Body of pancreas (tissue), 4 donors: ENCODE measurements around the gene SAA2. TPM values are rescaled to one million over a fixed set of nuclear protein-coding genes. Genes with fewer than 3 reads are reported as not detected.
"Not testable (repeated sequence)": the region's sequence is repeated elsewhere in the genome, so short reads cannot be mapped to it uniquely, and the experiment has no call there.

Experiments used
- ATAC-seq: fragments of 150-250 bp; one replicate; pipeline ENCODE4 v1.9.1; 2016
- DNase-seq, 4 donors: peaks; one replicate each; pipeline ENCODE4 v3.0.0-alpha.2; 2019
- H3K27ac ChIP-seq, 4 donors: fragments of 200-600 bp; sonication (generic); 1 replicate in 3 of 4; 2 replicates in 1 of 4; pipeline versions ENCODE4 v1.5.1 to v1.6.1; 2016 to 2019; ENCODE audit warnings: mild to moderate bottlenecking in 1 of 4, mixed read lengths in 1 of 4, moderate library complexity in 1 of 4
- H3K27me3 ChIP-seq, 2 donors: fragments of 200-600 bp; sonication (generic); one replicate each; pipeline ENCODE4 v1.6.0; 2016; ENCODE audit warnings: mild to moderate bottlenecking in 1 of 2
- H3K36me3 ChIP-seq, 2 donors: fragments of 200-600 bp; sonication (generic); replicated peaks in 1 of 2; 2 replicates each; pipeline ENCODE4 v1.5.1; 2016; ENCODE audit warnings: low read depth in 2 of 2; ENCODE audit not compliant: insufficient read depth in 1 of 2
- H3K4me1 ChIP-seq: fragments of 200-600 bp; sonication (generic); one replicate; pipeline ENCODE4 v1.6.0; 2016
- H3K4me3 ChIP-seq, 2 donors: fragments of 200-600 bp; sonication (generic); 1 replicate in 1 of 2; 2 replicates in 1 of 2; pipeline ENCODE4 v1.5.1; 2016 to 2019
- H3K9me3 ChIP-seq, 3 donors: fragments of 200-600 bp; sonication (generic); 1 replicate in 2 of 3; 2 replicates in 1 of 3; pipeline ENCODE4 v1.5.1; 2016
- POLR2A ChIP-seq, 3 donors: fragments of 450-650 bp; IDR thresholded peaks; one replicate each; pipeline ENCODE4 v1.6.1; 2016; ENCODE audit warnings: antibody characterized with exemption in 3 of 3, mild to moderate bottlenecking in 2 of 3
- WGBS, 2 donors: methylation state at CpG; one replicate each; pipeline ENCODE4 v1.1.5; 2017; 5-methylcytosine and 5-hydroxymethylcytosine counted together
- intact Hi-C: fragments of 100-400 bp; cut with DNase I; formaldehyde crosslinking; loops from one replicate; pipeline ENCODE4 v1.15.1; 2023
- total RNA-seq, 2 donors: library from RNA; depleted of rRNA; stranded (reverse); fragments of >200 nt; gene quantifications; one replicate each; pipeline ENCODE4 v1.1.0, GENCODE V29; 2016
- TF ChIP-seq, protein P1 (sequence below), 7 experiments: fragments of 450-650 bp in 4 of 7; fragments of 200-600 bp in 3 of 7; sonication (generic) in 3 of 7; IDR thresholded peaks; one replicate each; pipeline ENCODE4 v1.5.1; 2016 to 2019; ENCODE audit warnings: antibody characterized with exemption in 7 of 7

SAA2 gene
- total RNA-seq, 2 donors from 2014 or later: 9.3 to 18.1 TPM

DNA sequence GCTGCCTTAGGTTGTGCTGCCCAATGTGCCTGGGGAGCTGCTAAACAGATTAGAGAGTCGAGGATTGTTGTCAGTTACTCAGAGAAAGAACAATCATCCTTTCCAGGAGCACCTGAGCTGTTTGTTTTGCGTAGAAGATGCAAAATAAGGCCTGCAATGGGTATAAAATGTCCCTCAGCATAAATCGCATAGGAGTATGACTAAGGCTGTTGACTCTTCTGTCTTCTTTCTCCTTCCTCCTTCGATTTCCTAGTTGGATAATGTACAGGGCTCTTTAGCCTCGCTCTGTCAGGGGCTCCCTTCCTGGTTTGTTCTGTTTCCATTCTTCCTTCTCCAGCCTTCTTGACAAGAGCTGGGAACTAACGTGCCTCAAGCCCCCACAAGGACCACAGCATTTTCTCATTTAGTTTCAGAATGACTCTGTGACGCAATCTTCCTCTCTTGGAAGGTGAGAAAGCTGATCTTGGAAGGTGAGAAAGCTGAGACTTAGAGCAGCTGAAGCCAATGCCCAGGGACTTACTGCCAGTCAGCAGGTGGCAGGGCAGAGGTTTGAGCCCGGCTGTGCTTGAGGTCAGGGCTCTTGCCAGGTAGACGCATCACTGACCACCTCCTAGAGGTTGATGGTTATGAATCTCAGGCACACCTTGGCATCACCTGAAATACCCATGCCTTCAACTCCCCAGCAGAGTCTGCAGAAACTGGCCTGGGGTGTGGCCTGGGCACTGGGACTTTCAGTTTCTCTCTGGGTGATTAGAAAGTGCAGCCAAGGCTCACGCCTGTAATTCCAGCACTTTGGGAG is 19.1 kb upstream of the SAA2 start:
- H3K27ac ChIP-seq, H3K27me3 ChIP-seq, H3K36me3 ChIP-seq, H3K4me3 ChIP-seq, DNase-seq, ATAC-seq, intact Hi-C loops, H3K9me3 ChIP-seq, H3K4me1 ChIP-seq: not testable (repeated sequence)
- 54 to 67% methylated on average over 6 to 9 of the region's 10 CpGs for WGBS, 2 donors

DNA sequence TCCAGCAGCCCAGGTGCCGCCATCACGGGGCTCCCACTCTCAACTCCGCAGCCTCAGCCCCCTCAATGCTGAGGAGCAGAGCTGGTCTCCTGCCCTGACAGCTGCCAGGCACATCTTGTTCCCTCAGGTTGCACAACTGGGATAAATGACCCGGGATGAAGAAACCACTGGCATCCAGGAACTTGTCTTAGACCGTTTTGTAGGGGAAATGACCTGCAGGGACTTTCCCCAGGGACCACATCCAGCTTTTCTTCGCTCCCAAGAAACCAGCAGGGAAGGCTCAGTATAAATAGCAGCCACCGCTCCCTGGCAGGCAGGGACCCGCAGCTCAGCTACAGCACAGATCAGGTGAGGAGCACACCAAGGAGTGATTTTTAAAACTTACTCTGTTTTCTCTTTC is 17.5 kb upstream of the SAA2 start, which contains the start of gene SAA1:
Gene SAA1 (plus strand): TSS at position 316 of the 400 bp plus-strand sequence. CDS start 624 bp downstream, outside the sequence.
- WGBS, 2 donors: 56 to 70% methylated on average over 7 to 8 of the region's 8 CpGs

DNA sequence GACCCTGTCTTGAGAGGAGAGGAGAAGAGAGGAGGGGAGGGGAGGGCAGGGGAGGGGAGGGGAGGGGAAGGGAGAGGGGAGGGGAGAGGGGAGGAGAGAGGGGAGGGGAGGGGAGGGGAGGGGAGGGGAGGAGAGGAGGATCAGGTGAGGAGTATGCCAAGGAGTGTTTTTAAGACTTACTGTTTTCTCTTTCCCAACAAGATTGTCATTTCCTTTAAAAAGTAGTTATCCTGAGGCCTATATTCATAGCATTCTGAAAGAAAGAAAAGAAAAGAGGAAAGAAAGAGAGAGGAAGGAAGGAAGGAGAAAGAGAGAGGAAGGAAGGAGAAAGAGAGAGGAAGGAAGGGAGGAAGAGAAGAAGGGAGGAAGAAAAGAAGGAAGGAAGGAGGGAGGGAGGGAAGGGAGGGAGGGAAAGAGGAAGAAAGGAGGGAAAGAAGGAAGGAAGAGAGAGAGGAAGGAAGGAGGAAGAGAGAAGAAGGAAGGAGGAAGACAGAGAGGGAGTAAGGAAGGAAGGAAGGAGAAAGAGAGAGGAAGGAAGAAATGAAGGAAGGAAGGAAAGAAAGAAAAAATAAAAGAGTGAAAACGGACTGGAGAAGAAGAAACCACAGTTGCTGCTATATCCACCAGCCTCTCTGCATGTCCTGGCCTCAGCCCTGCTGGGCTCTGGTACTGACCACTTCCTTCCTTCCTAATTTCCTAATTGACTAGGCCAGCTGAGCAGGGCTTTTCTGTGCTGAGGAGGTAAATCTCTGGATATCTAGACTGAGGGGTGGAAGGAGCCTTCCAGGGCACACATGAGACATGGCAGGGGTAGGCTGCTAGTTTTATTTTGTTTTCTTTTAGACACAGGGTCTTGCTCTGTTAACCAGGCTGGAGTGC is 16.4 kb upstream of the SAA2 start:
- no peak for ATAC-seq
- intact Hi-C loops: no loop called here
- H3K27me3 ChIP-seq: no peaks in the 10 kb centered on the region
- no peak for DNase-seq
- H3K36me3 ChIP-seq: no peaks in the 10 kb centered on the region
- TF ChIP-seq POLR2A (IDR thresholded peaks at IDR 0.05): no peak
- H3K9me3 ChIP-seq: no peaks in the 10 kb centered on the region
- no peak overlapping the region for H3K27ac ChIP-seq
- no peak overlapping the region for H3K4me3 ChIP-seq
- WGBS, 2 donors: 53 to 60% methylated on average over 1 of the region's 1 CpG
- H3K4me1 ChIP-seq: peaks cover under 1% of the 10 kb centered on the region

More for the DNA sequence above, 17.5 kb upstream of the SAA2 start, which contains the start of gene SAA1:
- H3K27ac ChIP-seq: no peak within 1 kb of the TSS
- TF ChIP-seq, protein P1, sequence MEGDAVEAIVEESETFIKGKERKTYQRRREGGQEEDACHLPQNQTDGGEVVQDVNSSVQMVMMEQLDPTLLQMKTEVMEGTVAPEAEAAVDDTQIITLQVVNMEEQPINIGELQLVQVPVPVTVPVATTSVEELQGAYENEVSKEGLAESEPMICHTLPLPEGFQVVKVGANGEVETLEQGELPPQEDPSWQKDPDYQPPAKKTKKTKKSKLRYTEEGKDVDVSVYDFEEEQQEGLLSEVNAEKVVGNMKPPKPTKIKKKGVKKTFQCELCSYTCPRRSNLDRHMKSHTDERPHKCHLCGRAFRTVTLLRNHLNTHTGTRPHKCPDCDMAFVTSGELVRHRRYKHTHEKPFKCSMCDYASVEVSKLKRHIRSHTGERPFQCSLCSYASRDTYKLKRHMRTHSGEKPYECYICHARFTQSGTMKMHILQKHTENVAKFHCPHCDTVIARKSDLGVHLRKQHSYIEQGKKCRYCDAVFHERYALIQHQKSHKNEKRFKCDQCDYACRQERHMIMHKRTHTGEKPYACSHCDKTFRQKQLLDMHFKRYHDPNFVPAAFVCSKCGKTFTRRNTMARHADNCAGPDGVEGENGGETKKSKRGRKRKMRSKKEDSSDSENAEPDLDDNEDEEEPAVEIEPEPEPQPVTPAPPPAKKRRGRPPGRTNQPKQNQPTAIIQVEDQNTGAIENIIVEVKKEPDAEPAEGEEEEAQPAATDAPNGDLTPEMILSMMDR (IDR thresholded peaks at IDR 0.05): no peak
- no peak for TF ChIP-seq POLR2A (IDR thresholded peaks at IDR 0.05)
- DNase-seq: no peak
- no peak within 1 kb of the TSS for H3K4me3 ChIP-seq
- no peaks in the 10 kb centered on the region for H3K9me3 ChIP-seq
- H3K4me1 ChIP-seq: no peaks in the 10 kb centered on the region
- no peaks in the 10 kb centered on the region for H3K27me3 ChIP-seq
- no peak for ATAC-seq
- no peaks in the 10 kb centered on the region for H3K36me3 ChIP-seq
- intact Hi-C loops: no loop called here

DNA sequence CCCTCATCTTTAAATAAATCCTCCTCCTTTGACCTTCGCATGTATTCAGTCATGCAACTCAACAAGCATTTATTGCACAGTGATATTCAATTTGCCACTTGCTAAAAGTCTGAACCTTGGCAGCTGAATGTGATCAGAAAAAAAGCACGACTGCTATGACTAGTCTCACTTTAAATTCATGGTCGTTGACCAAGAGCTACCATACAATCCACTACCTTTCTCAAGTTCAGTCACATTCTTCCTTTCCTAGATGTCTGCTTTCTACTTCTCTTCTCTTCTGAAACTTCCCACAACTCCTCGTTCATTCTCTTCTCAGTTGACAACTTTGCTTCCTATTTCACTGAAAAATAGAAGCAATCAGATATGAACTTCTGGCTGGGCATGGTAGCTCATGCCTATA is 15.6 kb upstream of the SAA2 start:
- intact Hi-C loops: no loop called here
- no peaks in the 10 kb centered on the region for H3K27me3 ChIP-seq
- TF ChIP-seq, protein P1 (IDR thresholded peaks at IDR 0.05): no peak
- TF ChIP-seq POLR2A (IDR thresholded peaks at IDR 0.05): no peak
- DNase-seq: no peak
- peaks cover 8% of the 10 kb centered on the region for H3K4me1 ChIP-seq
- no peaks in the 10 kb centered on the region for H3K36me3 ChIP-seq
- no peaks in the 10 kb centered on the region for H3K9me3 ChIP-seq
- 52 to 61% methylated on average over 4 of the region's 4 CpGs for WGBS, 2 donors
- H3K4me3 ChIP-seq: no peak overlapping the region
- H3K27ac ChIP-seq: no peak overlapping the region
- no peak for ATAC-seq

DNA sequence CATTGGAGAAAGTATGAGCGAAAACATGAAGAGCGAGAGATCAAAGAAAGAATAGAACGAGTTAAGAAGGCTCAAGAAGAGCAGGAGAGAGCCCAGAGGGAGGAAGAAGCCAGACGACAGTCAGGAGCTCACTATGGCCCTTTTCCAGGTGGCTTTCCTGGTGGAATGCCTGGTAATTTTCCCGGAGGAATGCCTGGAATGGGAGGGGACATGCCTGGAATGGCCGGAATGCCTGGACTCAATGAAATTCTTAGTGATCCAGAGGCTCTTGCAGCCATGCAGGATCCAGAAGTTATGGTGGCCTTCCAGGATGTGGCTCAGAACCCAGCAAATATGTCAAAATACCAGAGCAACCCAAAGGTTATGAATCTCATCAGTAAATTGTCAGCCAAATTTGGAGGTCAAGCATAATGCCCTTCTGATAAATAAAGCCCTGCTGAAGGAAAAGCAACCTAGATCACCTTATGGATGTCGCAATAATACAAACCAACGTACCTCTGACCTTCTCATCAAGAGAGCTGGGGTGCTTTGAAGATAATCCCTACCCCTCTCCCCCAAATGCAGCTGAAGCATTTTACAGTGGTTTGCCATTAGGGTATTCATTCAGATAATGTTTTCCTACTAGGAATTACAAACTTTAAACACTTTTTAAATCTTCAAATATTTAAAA is 14.3 kb upstream of the SAA2 start:
- H3K9me3 ChIP-seq, H3K36me3 ChIP-seq, DNase-seq, intact Hi-C loops, H3K27ac ChIP-seq, H3K4me3 ChIP-seq, H3K27me3 ChIP-seq, ATAC-seq: not testable (repeated sequence)
- WGBS, 2 donors: 57 to 64% methylated on average over 8 of the region's 8 CpGs
- H3K4me1 ChIP-seq: peaks cover 11% of the 10 kb centered on the region

DNA sequence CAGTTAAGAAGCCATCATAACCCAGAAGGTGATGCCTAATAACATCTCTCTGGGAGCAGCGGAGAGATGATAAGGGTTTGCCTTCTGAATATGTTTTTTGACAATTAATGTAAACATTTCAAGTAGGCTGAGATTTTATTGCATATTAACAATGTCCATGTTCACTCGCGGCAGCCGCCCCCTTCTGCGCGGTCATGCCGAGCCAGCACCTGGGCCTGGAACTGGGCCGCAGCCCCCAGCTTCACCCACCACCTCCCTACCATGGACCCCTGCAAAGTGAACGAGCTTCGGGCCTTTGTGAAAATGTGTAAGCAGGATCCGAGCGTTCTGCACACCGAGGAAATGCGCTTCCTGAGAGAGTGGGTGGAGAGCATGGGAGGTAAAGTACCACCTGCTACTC is 13.3 kb upstream of the SAA2 start:
- Histone ChIP-seq H3K27me3 (no peaks in the 10 kb centered on the region), H3K9me3 (no peaks in the 10 kb centered on the region), H3K4me1 (peaks cover 11% of the 10 kb centered on the region), H3K36me3 (no peaks in the 10 kb centered on the region), H3K4me3 (no peak overlapping the region), H3K27ac (no peak overlapping the region)
- intact Hi-C loops: no loop called here
- ATAC-seq (no peak), DNase-seq (no peak)
- TF ChIP-seq, protein P1 (IDR thresholded peaks at IDR 0.05): no peak
- no peak for TF ChIP-seq POLR2A (IDR thresholded peaks at IDR 0.05)
- 92% methylated on average over 14 of the region's 14 CpGs for WGBS, 2 donors
